Spleen (tissue), 11 donors: ENCODE measurements around the gene RTL5. TPM values are rescaled to one million over a fixed set of nuclear protein-coding genes. Genes with fewer than 3 reads are reported as not detected.

Experiments
- DNase-seq: peaks from one replicate; pipeline ENCODE4 v3.0.0-alpha.2; 2020
- H3K27ac ChIP-seq, 8 donors: fragments of 200-600 bp; sonication (generic) in 7 of 8; 1 replicate in 4 of 8; 2 replicates in 4 of 8; pipeline versions ENCODE4 v1.5.0 to v1.8.0; 2016 to 2021; ENCODE audit warnings: inconsistent platforms in 4 of 8, mild to moderate bottlenecking in 4 of 8, moderate library complexity in 1 of 8
- H3K27me3 ChIP-seq, 7 donors: fragments of 200-600 bp; sonication (generic) in 6 of 7; replicated peaks in 1 of 7; 1 replicate in 4 of 7; 2 replicates in 3 of 7; pipeline versions ENCODE4 v1.5.0 to v1.8.0; 2016 to 2021; ENCODE audit warnings: inconsistent platforms in 3 of 7, mild to moderate bottlenecking in 1 of 7
- H3K36me3 ChIP-seq, 6 donors: fragments of 200-600 bp; sonication (generic) in 5 of 6; 1 replicate in 4 of 6; 2 replicates in 2 of 6; pipeline versions ENCODE4 v1.5.0 to v1.8.0; 2016 to 2021; ENCODE audit warnings: inconsistent platforms in 2 of 6
- H3K4me1 ChIP-seq, 6 donors: fragments of 200-600 bp; sonication (generic) in 5 of 6; 1 replicate in 3 of 6; 2 replicates in 3 of 6; pipeline versions ENCODE4 v1.5.0 to v1.8.0; 2016 to 2021; ENCODE audit warnings: inconsistent platforms in 3 of 6
- H3K4me3 ChIP-seq, 8 donors: fragments of 200-600 bp; sonication (generic) in 7 of 8; 1 replicate in 4 of 8; 2 replicates in 4 of 8; pipeline versions ENCODE4 v1.5.0 to v1.8.0; 2016 to 2021; ENCODE audit warnings: inconsistent platforms in 4 of 8, mild to moderate bottlenecking in 4 of 8, moderate library complexity in 2 of 8
- H3K9me3 ChIP-seq, 8 donors: fragments of 200-600 bp; sonication (generic) in 7 of 8; 1 replicate in 4 of 8; 2 replicates in 4 of 8; pipeline versions ENCODE4 v1.5.0 to v1.8.0; 2016 to 2021; ENCODE audit warnings: inconsistent platforms in 4 of 8
- CTCF ChIP-seq, 11 experiments: fragments of 200-600 bp in 7 of 11; fragments of 450-650 bp in 4 of 11; sonication (generic) in 4 of 11; IDR thresholded peaks in 8 of 11; conservative IDR thresholded peaks in 3 of 11; 1 replicate in 7 of 11; 2 replicates in 4 of 11; pipeline versions ENCODE4 v1.4.0 to v1.8.0; 2016 to 2021; ENCODE audit warnings: antibody characterized with exemption in 11 of 11, inconsistent platforms in 4 of 11, mild to moderate bottlenecking in 1 of 11
- POLR2A ChIP-seq, 3 donors: fragments of 450-650 bp; IDR thresholded peaks; one replicate each; pipeline ENCODE4 v1.5.1; 2017; ENCODE audit warnings: antibody characterized with exemption in 3 of 3, mild to moderate bottlenecking in 1 of 3
- POLR2AphosphoS5 ChIP-seq, 3 donors: sonication (generic); formaldehyde crosslinking; IDR thresholded peaks; one replicate each; pipeline ENCODE4 v1.5.1; 2017; ENCODE audit warnings: antibody characterized with exemption in 3 of 3
- WGBS, 5 donors: extraction: QIAGEN DNeasy Blood & Tissue Kit in 3 of 5; methylation state at CpG; one replicate each; pipeline versions ENCODE4 v1.1.5 to v1.1.7; 2013 to 2018; 5-methylcytosine and 5-hydroxymethylcytosine counted together
- intact Hi-C: fragments of 100-400 bp; cut with DNase I; formaldehyde crosslinking; loops from one replicate; pipeline ENCODE4 v1.15.0; 2023; ENCODE audit warnings: low total_unique reads
- polyA plus RNA-seq, 3 donors: library from polyadenylated mRNA; stranded (reverse); fragments of 200-250 nt; gene quantifications; one replicate each; pipeline ENCODE4 v1.2.1, GENCODE V29; 2013
- total RNA-seq, 7 donors: library from RNA; depleted of rRNA in 3 of 7; stranded (reverse); fragments of >200 nt in 3 of 7; fragmentation: NEBNext Ultra II Directional in 4 of 7; extraction: Animal tissue kit (Norgen Biotek cat#: 25700) in 4 of 7; gene quantifications; one replicate each; pipeline versions ENCODE4 v1.1.0 to v1.2.1, GENCODE V29; 2016 to 2021
- donor health status: healthy with polysubstance abuse.
- donor health status: DM: no; HTN: no; CAD: no; lungs with moderate emphysema.
- donor health status: DM: no; HTN: no; CAD: no.
- donor health status: Bipolar disorder and iron deficiency.
- donor health status: healthy.
- donor health status: DM: no; HTN: no; CAD: no.
- donor health status: DM: yes; HTN: yes; CAD: no.

Gene RTL5
- total and polyA plus RNA-seq, 10 donors, result 0.46 to 5.9 (median 3.5) TPM

DNA sequence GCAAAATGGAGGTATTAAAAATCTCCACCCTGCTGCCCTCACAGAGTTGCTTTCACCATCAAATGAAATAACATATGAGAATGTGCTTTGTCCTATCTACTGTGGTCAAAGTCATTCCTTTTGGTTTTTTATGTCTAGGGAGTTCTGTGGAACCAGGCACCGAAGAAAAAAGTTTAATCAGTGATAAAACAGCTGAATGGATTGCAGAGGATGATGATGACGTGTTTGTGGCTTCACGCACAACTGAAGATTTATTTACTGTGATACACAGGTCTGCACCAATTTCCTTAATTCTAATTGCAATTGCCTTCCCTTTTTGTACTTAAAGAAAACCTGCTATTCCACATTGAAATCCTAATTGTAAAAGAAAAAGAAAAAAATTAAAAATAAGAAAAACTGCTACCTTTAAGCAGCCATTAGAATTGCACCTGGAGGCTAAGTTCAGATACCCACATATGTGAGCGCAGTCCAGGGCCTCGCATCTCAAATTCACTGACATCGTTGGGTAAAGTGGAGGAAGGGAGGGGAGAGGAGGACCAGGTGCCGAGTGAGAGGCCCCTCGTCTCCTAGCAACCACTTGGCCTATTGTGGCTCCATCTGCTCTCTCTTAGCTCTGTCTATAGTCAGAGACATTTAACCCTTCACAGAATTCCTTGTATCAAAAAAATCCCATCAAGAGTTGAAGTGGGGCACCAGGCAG is 10.5 kb upstream of the RTL5 start:
- 37 to 52% (median 43%) methylated on average over 8 of the region's 8 CpGs for WGBS, 5 donors
- H3K27ac ChIP-seq, result no peak overlapping the region
- H3K27me3 ChIP-seq, result no peaks in the 10 kb centered on the region
- H3K9me3 ChIP-seq, result no peaks in the 10 kb centered on the region
- TF ChIP-seq CTCF (IDR thresholded peaks at IDR 0.05 in 8 of 11, conservative IDR thresholded peaks at IDR 0.05 in 3 of 11) (no peak), POLR2AphosphoS5 (IDR thresholded peaks at IDR 0.05) (no peak), POLR2A (IDR thresholded peaks at IDR 0.05) (no peak)
- DNase-seq, result no peak
- H3K4me1 ChIP-seq, result peaks cover 0 to 4% (median 0%) of the 10 kb centered on the region in 6 donors
- H3K36me3 ChIP-seq, result peaks cover 0 to 47% (median 0%) of the 10 kb centered on the region in 6 donors
- no peak overlapping the region for H3K4me3 ChIP-seq
- intact Hi-C loops, result no loop called here

DNA sequence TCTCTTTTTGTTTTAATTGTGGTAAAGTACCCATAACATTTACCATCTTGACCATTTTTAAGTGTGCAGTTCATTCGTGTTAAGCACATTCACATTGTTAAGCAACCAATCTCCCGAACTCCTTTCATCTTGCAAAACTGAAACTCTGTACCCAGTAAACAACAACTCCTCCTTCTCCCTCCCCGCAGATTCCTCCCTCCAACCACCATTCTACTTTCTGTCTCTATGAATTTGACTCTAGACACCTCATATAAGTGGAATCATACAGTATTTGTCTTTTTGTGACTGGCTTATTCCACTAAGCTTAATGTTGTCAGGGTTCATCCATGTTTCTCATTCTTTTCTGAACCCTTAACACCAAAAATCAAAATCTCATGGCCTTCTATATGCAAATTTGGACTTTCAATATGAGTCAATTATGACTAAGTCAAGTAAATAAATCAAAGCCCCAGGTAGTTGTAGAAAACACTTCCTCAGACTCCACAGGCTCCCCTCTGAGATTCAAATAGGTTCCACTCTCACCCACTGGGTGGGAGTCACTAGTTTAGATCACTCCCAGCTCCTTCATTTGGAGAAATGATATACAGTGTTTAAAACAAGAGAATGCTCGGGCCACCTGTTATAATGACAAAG is 9.8 kb upstream of the RTL5 start:
- TF ChIP-seq POLR2AphosphoS5 (IDR thresholded peaks at IDR 0.05) (no peak), POLR2A (IDR thresholded peaks at IDR 0.05) (no peak), CTCF (IDR thresholded peaks at IDR 0.05 in 8 of 11, conservative IDR thresholded peaks at IDR 0.05 in 3 of 11) (no peak)
- whole genome bisulfite sequencing, 5 donors, result 52 to 74% (median 60%) methylated on average over 4 of the region's 4 CpGs
- peak overlapping the region in 2 of 8 donors; percentile 18 to 35 for H3K27ac ChIP-seq

GRCh38 chrX:72139538-72139937 is 7.8 kb upstream of the RTL5 start:
- Histone ChIP-seq H3K4me1 (peaks cover 0 to 4% (median 0%) of the 10 kb centered on the region in 6 donors), H3K27ac (no peak overlapping the region), H3K36me3 (peaks cover 0 to 55% (median 0%) of the 10 kb centered on the region in 6 donors), H3K4me3 (no peak overlapping the region), H3K9me3 (no peaks in the 10 kb centered on the region), H3K27me3 (peaks cover 0 to 11% (median 0%) of the 10 kb centered on the region in 7 donors)
- intact Hi-C loops, result no loop called here
- WGBS, 5 donors, result 83 to 93% (median 91%) methylated on average over 6 to 8 of the region's 8 CpGs
- DNase-seq, result no peak
- TF ChIP-seq POLR2A (IDR thresholded peaks at IDR 0.05), result no peak
- TF ChIP-seq POLR2AphosphoS5 (IDR thresholded peaks at IDR 0.05), result no peak
- no peak for TF ChIP-seq CTCF (IDR thresholded peaks at IDR 0.05 in 8 of 11, conservative IDR thresholded peaks at IDR 0.05 in 3 of 11)

More for the DNA sequence above, 9.8 kb upstream of the RTL5 start:
- H3K27me3 ChIP-seq, result no peaks in the 10 kb centered on the region
- H3K36me3 ChIP-seq, result peaks cover 0 to 47% (median 0%) of the 10 kb centered on the region in 6 donors
- H3K9me3 ChIP-seq, result no peaks in the 10 kb centered on the region
- intact Hi-C loops, result no loop called here
- no peak overlapping the region for H3K4me3 ChIP-seq
- peaks cover 0 to 4% (median 0%) of the 10 kb centered on the region in 6 donors for H3K4me1 ChIP-seq
- no peak for DNase-seq

- H3K27me3 ChIP-seq, result peaks cover 0 to 17% (median 3%) of the 10 kb centered on the region in 7 donors
- intact Hi-C loops, result no loop called here
- H3K4me3 ChIP-seq, result no peak overlapping the region
- H3K27ac ChIP-seq, result no peak overlapping the region
- WGBS, 5 donors, result 81 to 92% (median 84%) methylated on average over 3 to 9 of the region's 9 CpGs
- no peaks in the 10 kb centered on the region for H3K9me3 ChIP-seq
- TF ChIP-seq POLR2A (IDR thresholded peaks at IDR 0.05) (no peak), CTCF (IDR thresholded peaks at IDR 0.05 in 8 of 11, conservative IDR thresholded peaks at IDR 0.05 in 3 of 11) (no peak), POLR2AphosphoS5 (IDR thresholded peaks at IDR 0.05) (no peak)
- H3K36me3 ChIP-seq, result peaks cover 0 to 56% (median 0%) of the 10 kb centered on the region in 6 donors
- no peak for DNase-seq
- peaks cover 0 to 4% (median 0%) of the 10 kb centered on the region in 6 donors for H3K4me1 ChIP-seq
These were observed 6.3 kb upstream of the RTL5 start for GRCh38 chrX:72137846-72138495.
